Mucosa of descending colon (tissue), 3 donors: ENCODE data around the gene IL1RL1. TPM values are rescaled to one million over a fixed set of nuclear protein-coding genes. Genes with fewer than 3 reads are reported as not detected.

Source experiments
- ATAC-seq: fragments of 200-7000 bp; cut with Tn5 transposase; one replicate; pipeline ENCODE4 v1.9.1; 2020; ENCODE audit warnings: mild to moderate bottlenecking, moderate library complexity
- DNase-seq, 3 donors: peaks; one replicate each; pipeline ENCODE4 v3.0.0-alpha.2; 2020
- H3K36me3 ChIP-seq: fragments of 200-600 bp; one replicate; pipeline ENCODE4 v1.8.0; 2021; ENCODE audit warnings: low read depth, mild to moderate bottlenecking
- H3K4me1 ChIP-seq: fragments of 200-600 bp; one replicate; pipeline ENCODE4 v1.8.0; 2021; ENCODE audit warnings: low read depth, mild to moderate bottlenecking
- H3K4me3 ChIP-seq: fragments of 200-600 bp; one replicate; pipeline ENCODE4 v1.8.0; 2021; ENCODE audit warnings: mild to moderate bottlenecking
- H3K9me3 ChIP-seq: fragments of 200-600 bp; one replicate; pipeline ENCODE4 v1.8.0; 2021; ENCODE audit warnings: mild to moderate bottlenecking
- CTCF ChIP-seq: fragments of 200-600 bp; IDR thresholded peaks from one replicate; pipeline ENCODE4 v1.8.0; 2022; ENCODE audit warnings: antibody characterized with exemption, mild to moderate bottlenecking
- intact Hi-C, 2 donors: fragments of 100-400 bp; cut with DNase I in 1 of 2; cut with micrococcal nuclease in 1 of 2; formaldehyde crosslinking; loops; one replicate each; pipeline versions ENCODE4 v1.11.0 to v1.11.1; 2022; cut with DNase I, micrococcal nuclease
- total RNA-seq, 3 donors: library from RNA; stranded (reverse); fragmentation: NEBNext Ultra II Directional in 2 of 3; extraction: Animal tissue kit (Norgen Biotek cat#: 25700) in 2 of 3; gene quantifications; one replicate each; pipeline versions ENCODE4 v1.2.1 to v1.2.4, GENCODE V29; 2021 to 2023
- donor health status: DM: no; HTN: no; CAD: no; lungs with moderate emphysema.
- donor health status: DM: no; HTN: no; CAD: no.
- donor health status: DM: no; HTN: yes; CAD: no.

IL1RL1 gene
- total RNA-seq, 3 donors from 2014 or later = 0.93 to 7.1 (median 5.9) TPM

- no peaks in the 10 kb centered on the region for H3K9me3 ChIP-seq
- H3K36me3 ChIP-seq = no peaks in the 10 kb centered on the region
- TF ChIP-seq CTCF = no peak
- intact Hi-C loops = no loop called here
- no peaks in the 10 kb centered on the region for H3K4me1 ChIP-seq
- no peak for DNase-seq
- no peak for ATAC-seq
- H3K4me3 ChIP-seq = no peak overlapping the region
These were observed 34.1 kb downstream of the IL1RL1 start for GRCh38 chr2:102345329-102345920.

- DNase-seq = no peak
- H3K36me3 ChIP-seq = no peaks in the 10 kb centered on the region
These were observed 35.2 kb downstream of the IL1RL1 start for GRCh38 chr2:102346381-102347130.

GRCh38 chr2:102350137-102350793 is 38.9 kb downstream of the IL1RL1 start:
- intact Hi-C loops = no loop called here
- Histone ChIP-seq H3K9me3 (no peaks in the 10 kb centered on the region), H3K4me3 (no peak overlapping the region), H3K4me1 (no peaks in the 10 kb centered on the region), H3K36me3 (no peaks in the 10 kb centered on the region)
- ATAC-seq (no peak), DNase-seq (no peak)
- no peak for TF ChIP-seq CTCF

More at GRCh38 chr2:102346381-102347130, 35.2 kb downstream of the IL1RL1 start:
- no peak for ATAC-seq
- TF ChIP-seq CTCF = no peak
- intact Hi-C loops = no loop called here
- Histone ChIP-seq H3K4me1 (no peaks in the 10 kb centered on the region), H3K4me3 (no peak overlapping the region), H3K9me3 (no peaks in the 10 kb centered on the region)

GRCh38 chr2:102355526-102356380 is 44.4 kb downstream of the IL1RL1 start, which contains the start of gene IL18R1:
TSS of gene IL18R1 (plus strand) at chr2:102355796. CDS start at chr2:102362661, 6,865 bp downstream.
- peak; percentile 99 for ATAC-seq
- peak within 1 kb of the TSS; percentile 46 for H3K4me3 ChIP-seq
- DNase-seq = peak; percentile 80 to 88 (median 86)
- peak; percentile 81 for TF ChIP-seq CTCF
- H3K9me3 ChIP-seq = no peaks in the 10 kb centered on the region
- H3K4me1 ChIP-seq = no peaks in the 10 kb centered on the region
- H3K36me3 ChIP-seq = no peaks in the 10 kb centered on the region
- intact Hi-C loops = no loop called here

- Histone ChIP-seq H3K4me1 (no peaks in the 10 kb centered on the region), H3K36me3 (no peaks in the 10 kb centered on the region), H3K9me3 (no peaks in the 10 kb centered on the region), H3K4me3 (peak overlapping the region; percentile 46)
- TF ChIP-seq CTCF = no peak
- DNase-seq (no peak), ATAC-seq (peak; percentile 2)
- intact Hi-C loops = no loop called here
These were observed 45.0 kb downstream of the IL1RL1 start for GRCh38 chr2:102356381-102356712.
